ENCODE data around the gene SNRNP27.
A peak's percentile ranks its signal among the peaks of the same experiment; 100 is the strongest.

Gene SNRNP27

DNA sequence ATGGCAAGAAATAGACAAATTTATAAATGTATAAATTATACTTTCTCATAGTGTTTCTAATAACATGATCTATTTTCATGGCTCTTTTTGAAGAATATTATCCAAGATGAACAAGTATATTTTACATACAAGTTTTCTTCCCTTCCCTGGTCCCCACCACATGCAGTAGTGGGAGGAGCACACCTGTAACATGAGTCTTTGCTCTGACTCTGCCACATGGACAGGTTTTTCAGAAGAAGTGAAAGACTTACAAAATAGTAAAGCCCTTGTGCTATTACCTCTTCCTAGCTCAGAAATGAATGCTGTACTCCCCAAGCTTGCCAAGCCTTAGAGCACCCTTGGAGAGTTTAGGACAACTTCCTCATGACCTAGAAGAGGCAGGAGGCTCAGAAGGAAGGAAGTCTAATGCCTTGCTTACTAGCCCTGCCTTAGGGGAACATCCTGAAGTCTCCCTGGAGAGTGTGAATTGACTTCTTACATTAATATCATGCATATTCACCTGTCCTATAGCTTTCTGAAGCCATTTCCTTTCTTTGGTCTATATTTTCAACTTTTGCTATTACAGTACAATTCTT, 39.6 kb downstream of the SNRNP27 start:
- DNase-seq (ENCODE audit: low spot score), result no peak
- Mint-ChIP-seq H3K27me3 (ENCODE audit: low read depth) (no peaks in the 10 kb centered on the region), H3K27ac (no peak overlapping the region), H3K9me3 (no peaks in the 10 kb centered on the region), H3K4me3 (no peak overlapping the region), H3K36me3 (ENCODE audit: low read depth) (peaks cover 49% of the 10 kb centered on the region), H3K4me1 (ENCODE audit: low read depth) (peaks cover 22% of the 10 kb centered on the region)

DNA sequence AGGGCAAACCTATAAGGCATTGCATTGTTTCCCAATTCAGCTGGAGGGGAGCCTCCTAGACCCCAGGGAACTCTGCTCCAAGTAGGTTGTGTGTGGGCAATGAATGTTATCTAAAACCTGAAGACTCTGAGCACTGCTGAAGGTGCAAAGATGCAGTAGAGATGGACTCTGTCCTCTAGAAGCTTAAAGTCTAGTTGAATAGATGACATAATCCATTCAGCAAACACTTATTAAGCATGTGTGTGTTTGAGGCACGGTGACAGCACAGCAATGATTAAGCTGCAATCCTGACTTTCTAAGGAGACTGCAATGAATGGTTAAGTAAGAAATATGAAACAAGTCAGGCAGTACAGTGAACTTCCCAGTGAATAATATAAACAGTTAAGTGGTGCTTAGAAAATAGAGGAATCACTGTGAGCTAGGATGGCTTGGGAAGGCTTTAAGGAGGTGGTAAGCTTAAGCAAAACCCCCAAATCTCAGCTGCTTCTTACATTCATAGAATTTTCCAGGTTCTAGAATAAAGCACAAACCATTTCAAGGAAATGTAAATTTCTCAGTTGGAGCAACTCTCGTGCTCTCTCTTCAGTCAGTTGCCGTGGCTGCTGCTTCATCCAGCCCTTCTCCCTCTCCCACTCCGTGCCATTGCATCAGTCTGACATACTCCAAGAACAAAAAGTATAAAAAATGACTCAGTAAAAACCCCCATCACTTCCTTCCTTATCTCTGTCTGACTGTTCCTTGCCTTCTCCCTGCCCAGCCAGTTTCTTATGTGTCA, 40.3 kb downstream of the SNRNP27 start:
- Mint-ChIP-seq H3K27ac (no peak overlapping the region), H3K9me3 (no peaks in the 10 kb centered on the region), H3K4me1 (ENCODE audit: low read depth) (peaks cover 22% of the 10 kb centered on the region), H3K36me3 (ENCODE audit: low read depth) (peaks cover 52% of the 10 kb centered on the region), H3K4me3 (no peak overlapping the region), H3K27me3 (ENCODE audit: low read depth) (no peaks in the 10 kb centered on the region)
- no peak for DNase-seq (ENCODE audit: low spot score)

DNA sequence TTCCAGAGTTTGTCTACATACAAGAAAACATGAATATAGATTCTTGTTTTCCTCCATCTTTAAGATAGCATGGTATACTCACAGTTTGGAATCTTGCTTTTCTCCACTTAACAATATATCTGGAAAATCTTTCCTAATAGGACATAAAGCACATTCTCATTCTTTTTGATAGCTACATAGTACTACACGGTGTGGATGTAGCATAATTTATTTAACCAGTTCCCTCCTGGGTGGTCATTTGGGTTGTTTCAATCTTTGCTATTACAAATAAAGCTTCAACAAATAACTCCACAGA, 40.8 kb downstream of the SNRNP27 start:
- H3K36me3 Mint-ChIP-seq (ENCODE audit: low read depth), result peaks cover 53% of the 10 kb centered on the region
- no peak overlapping the region for H3K4me3 Mint-ChIP-seq
- no peak overlapping the region for H3K27ac Mint-ChIP-seq
- no peak for DNase-seq (ENCODE audit: low spot score)
- peaks cover 22% of the 10 kb centered on the region for H3K4me1 Mint-ChIP-seq (ENCODE audit: low read depth)
- H3K27me3 Mint-ChIP-seq (ENCODE audit: low read depth), result no peaks in the 10 kb centered on the region
- H3K9me3 Mint-ChIP-seq, result no peaks in the 10 kb centered on the region

DNA sequence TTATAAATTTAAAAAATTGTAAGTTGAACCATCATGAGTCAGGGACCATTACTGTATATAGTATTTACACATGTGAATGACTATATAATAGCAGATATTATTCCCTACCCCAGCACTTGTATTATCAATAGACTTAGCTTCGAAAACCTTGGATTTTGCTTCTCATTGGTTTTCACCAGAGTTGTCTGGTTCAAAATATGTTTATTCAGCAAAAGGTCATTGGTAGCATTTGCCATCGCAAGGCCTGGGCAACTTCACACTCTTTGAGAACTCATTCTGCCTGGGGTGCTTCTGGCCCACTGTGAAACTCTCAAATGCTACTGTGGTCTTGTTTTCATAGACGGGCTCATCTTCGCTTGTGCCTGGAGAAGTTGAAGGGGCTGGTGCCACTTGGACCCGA, 41.3 kb downstream of the SNRNP27 start:
- no peak overlapping the region for H3K27ac Mint-ChIP-seq
- peaks cover 22% of the 10 kb centered on the region for H3K4me1 Mint-ChIP-seq (ENCODE audit: low read depth)

DNA sequence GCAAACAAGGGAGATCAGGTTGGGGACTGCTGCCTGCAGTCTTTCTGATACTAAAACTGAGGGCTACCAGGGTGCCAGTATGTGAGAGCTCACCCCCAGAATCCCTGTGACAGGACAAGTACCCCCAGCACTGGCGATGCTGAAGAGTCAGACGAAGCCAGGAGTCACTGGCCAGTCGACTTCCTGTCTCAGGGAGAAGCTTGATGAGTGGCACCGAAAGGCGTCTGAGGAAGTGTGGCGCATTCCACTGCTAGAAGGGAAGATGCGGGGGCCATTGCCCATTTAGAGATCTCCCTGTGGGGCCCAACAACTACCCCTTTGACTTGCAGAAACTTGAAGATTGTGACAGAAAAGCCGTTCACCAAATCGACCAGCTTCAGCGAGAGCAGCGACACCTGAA, 43.1 kb downstream of the SNRNP27 start:
- Mint-ChIP-seq H3K27ac (no peak overlapping the region), H3K9me3 (no peaks in the 10 kb centered on the region), H3K4me1 (ENCODE audit: low read depth) (peaks cover 19% of the 10 kb centered on the region), H3K36me3 (ENCODE audit: low read depth) (peaks cover 73% of the 10 kb centered on the region), H3K27me3 (ENCODE audit: low read depth) (no peaks in the 10 kb centered on the region), H3K4me3 (no peak overlapping the region)
- DNase-seq (ENCODE audit: low spot score), result no peak

More for the DNA sequence above, 41.3 kb downstream of the SNRNP27 start:
- H3K4me3 Mint-ChIP-seq, result no peak overlapping the region
- no peak for DNase-seq (ENCODE audit: low spot score)
- no peaks in the 10 kb centered on the region for H3K27me3 Mint-ChIP-seq (ENCODE audit: low read depth)
- no peaks in the 10 kb centered on the region for H3K9me3 Mint-ChIP-seq
- peaks cover 58% of the 10 kb centered on the region for H3K36me3 Mint-ChIP-seq (ENCODE audit: low read depth)

DNA sequence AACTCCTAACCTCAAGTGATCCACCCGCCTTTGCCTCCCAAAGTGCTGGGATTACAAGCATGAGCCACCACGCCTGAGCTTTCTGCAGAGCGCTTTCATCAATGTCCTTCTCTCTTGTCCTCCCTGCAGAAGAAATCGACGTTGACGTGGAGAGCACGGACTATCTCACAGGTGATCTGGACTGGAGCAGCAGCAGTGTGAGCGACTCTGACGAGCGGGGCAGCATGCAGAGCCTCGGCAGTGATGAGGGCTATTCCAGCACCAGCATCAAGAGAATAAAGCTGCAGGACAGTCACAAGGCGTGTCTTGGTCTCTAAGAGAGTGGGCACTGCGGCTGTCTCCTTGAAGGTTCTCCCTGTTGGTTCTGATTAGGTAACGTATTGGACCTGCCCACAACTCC, 44.2 kb downstream of the SNRNP27 start:
- Mint-ChIP-seq H3K27me3 (ENCODE audit: low read depth) (no peaks in the 10 kb centered on the region), H3K9me3 (no peaks in the 10 kb centered on the region), H3K4me1 (ENCODE audit: low read depth) (peaks cover 13% of the 10 kb centered on the region), H3K4me3 (no peak overlapping the region), H3K36me3 (ENCODE audit: low read depth) (peaks cover 77% of the 10 kb centered on the region), H3K27ac (no peak overlapping the region)
- DNase-seq (ENCODE audit: low spot score), result no peak

DNA sequence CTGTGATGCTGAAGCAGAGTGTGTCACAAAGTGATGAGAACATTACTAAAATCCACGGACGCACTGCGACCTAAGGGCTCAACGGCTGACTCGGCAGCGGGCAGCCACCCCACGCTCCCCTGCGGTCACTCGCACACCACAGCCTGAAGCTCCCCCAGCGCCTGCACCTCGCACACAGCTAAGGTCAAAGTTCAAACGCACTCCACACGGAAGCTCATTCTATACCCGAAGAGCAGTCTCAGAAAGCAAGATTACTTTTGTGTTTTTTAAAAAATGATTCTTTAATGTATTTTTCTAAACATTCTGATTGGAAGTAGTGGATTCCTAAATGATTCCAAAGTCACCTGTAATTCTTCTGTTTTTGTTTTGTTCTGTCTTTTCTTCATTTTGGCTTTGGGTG, 46.0 kb downstream of the SNRNP27 start:
- H3K36me3 Mint-ChIP-seq (ENCODE audit: low read depth), result peaks cover 81% of the 10 kb centered on the region
- no peak overlapping the region for H3K4me3 Mint-ChIP-seq
- H3K27me3 Mint-ChIP-seq (ENCODE audit: low read depth), result no peaks in the 10 kb centered on the region
- no peaks in the 10 kb centered on the region for H3K9me3 Mint-ChIP-seq
- peaks cover 15% of the 10 kb centered on the region for H3K4me1 Mint-ChIP-seq (ENCODE audit: low read depth)
- no peak for DNase-seq (ENCODE audit: low spot score)
- no peak overlapping the region for H3K27ac Mint-ChIP-seq

DNA sequence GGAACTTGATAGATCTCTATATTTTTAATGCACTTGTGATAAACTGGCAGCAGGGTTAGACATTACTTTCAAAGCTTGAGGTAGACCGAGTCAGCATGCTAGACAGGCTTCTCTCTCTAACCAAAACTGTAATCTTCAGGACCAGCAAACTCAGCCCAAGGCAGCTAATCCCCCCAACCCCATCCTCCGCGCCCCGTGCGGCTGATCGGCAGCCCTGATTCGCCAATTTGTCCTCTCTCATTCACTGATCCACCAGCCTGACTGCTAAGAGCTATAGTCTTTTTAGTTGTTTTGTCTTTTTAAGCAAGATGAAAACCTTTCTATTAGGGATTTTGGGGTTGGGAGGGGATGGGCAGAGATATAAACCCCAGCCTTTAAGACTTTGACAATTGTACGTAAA, 46.9 kb downstream of the SNRNP27 start:
- no peak overlapping the region for H3K27ac Mint-ChIP-seq
- no peak for DNase-seq (ENCODE audit: low spot score)
- H3K4me3 Mint-ChIP-seq, result no peak overlapping the region
- H3K27me3 Mint-ChIP-seq (ENCODE audit: low read depth), result no peaks in the 10 kb centered on the region
- no peaks in the 10 kb centered on the region for H3K9me3 Mint-ChIP-seq
- H3K36me3 Mint-ChIP-seq (ENCODE audit: low read depth), result peaks cover 77% of the 10 kb centered on the region
- H3K4me1 Mint-ChIP-seq (ENCODE audit: low read depth), result peaks cover 23% of the 10 kb centered on the region

DNA sequence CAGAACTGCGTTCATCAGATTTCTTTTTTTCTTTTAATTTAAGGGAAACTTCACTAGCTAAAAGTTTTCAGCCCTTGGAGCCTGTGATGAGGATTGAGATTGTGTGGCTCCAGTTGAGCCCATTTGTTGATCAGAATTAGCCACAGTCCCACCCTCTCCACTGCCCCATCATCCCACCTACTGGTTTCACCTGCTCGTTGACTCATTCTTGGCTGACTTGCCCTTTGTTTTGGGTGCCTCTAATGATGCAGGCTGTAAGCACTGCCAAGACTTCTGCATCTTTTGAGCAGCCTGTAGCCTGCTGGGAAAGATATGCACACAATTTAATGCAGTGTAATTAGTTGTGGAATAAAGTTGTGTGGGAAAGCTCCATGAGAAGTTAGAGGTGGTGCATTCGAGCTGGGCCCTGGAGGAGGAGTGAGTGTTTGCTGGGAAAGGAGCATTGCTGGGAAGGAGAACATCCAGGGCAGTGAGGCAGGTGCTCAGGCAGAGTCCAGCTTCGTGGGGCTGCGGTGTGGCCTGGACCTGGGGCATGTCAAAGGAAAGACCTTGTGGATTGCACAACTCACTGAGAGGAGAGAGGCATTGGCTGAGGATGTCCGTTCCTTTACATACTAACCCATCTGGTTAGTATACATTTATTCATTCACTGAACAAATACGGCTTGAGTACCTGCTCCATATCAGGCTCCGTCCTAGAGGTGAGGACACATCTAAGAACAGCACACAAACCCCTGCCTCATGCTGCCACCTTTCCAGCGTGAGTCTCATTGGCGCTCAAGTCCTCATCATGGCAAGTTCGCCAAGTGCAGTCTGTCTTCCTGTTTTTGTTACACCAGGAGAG, 49.5 kb downstream of the SNRNP27 start:
- peaks cover 42% of the 10 kb centered on the region for H3K4me1 Mint-ChIP-seq (ENCODE audit: low read depth)
- H3K27me3 Mint-ChIP-seq (ENCODE audit: low read depth), result no peaks in the 10 kb centered on the region
- no peak for DNase-seq (ENCODE audit: low spot score)
- H3K36me3 Mint-ChIP-seq (ENCODE audit: low read depth), result peaks cover 58% of the 10 kb centered on the region
- no peak overlapping the region for H3K4me3 Mint-ChIP-seq
- H3K9me3 Mint-ChIP-seq, result no peaks in the 10 kb centered on the region
- H3K27ac Mint-ChIP-seq, result peak overlapping the region; percentile 55

DNA sequence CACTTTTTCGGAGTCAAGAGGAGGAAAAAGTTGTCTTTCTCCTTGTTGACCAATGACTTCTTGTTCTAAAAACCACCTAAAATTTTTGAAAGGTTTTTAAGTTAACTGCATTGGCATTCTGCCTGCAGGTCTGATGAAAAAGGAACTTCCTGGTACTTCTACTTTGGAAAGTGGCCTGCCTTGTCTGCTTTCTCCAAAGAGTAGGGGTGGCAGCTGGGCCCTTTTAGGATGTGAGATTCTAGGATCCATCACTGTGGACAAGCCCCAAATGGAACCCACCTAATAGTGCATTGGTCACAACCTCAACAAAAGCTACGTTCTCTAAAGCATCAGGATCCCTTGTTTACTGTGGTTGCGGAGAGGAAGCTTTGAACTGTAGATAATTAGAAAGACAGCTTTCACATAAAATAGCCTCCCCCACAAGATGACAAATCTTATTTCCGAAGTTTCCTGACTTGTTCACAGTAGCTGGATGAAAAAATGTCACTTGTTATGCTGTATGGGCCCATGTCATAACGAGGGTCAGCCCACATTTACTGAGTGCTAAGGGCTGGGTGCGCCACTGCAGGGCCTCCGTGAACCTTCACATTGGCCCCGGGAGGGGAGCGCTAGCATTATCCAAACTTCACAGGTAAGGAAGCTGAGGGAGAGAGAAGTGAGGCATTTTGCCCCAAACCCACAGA, 50.2 kb downstream of the SNRNP27 start:
- Mint-ChIP-seq H3K4me3 (no peak overlapping the region), H3K27me3 (ENCODE audit: low read depth) (no peaks in the 10 kb centered on the region), H3K4me1 (ENCODE audit: low read depth) (peaks cover 43% of the 10 kb centered on the region), H3K27ac (no peak overlapping the region), H3K9me3 (no peaks in the 10 kb centered on the region), H3K36me3 (ENCODE audit: low read depth) (peaks cover 51% of the 10 kb centered on the region)
- no peak for DNase-seq (ENCODE audit: low spot score)

DNA sequence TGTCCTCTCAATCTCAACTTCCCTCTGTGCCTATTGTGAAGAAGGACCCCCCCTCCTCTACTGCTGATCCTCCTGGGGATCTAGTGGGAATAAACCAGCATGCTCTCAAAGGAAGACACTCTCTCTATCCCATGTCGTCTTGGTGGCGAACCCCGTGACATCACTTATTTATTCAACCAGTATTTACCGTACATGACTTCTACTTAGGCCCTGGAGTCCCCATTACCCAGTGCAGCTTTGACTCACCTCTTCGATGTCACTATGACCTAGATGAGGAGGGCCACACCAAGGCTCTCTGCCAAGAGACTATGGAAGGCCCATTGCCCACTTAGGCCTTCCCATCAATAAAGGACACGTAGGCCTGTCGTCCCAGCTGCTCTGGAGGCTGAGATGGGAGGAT, 51.0 kb downstream of the SNRNP27 start:
- Mint-ChIP-seq H3K27ac (peak overlapping the region; percentile 43), H3K4me1 (ENCODE audit: low read depth) (peaks cover 44% of the 10 kb centered on the region)

DNA sequence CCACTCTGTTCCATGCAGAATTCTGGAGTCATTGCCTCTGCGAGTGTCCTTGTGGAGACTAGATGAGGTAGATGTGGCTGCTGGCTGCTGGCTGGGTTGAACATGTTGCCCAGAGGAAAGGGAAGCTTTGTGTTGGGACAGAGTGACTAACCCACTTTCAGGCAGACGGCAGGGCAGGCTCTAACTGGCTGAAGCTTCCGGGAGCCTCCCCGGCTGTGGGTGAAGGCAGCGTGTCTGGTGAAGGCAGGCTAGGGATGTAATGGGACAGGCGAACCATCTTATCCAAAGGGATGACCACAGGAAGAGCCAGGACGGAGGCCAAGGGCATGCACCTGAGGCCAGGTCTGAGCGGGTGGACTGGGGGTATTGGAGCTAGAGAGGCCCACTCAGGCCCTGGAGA, 51.7 kb downstream of the SNRNP27 start:
- no peak for DNase-seq (ENCODE audit: low spot score)
- peak overlapping the region; percentile 90 for H3K27ac Mint-ChIP-seq

More for the DNA sequence above, 51.0 kb downstream of the SNRNP27 start:
- no peaks in the 10 kb centered on the region for H3K27me3 Mint-ChIP-seq (ENCODE audit: low read depth)
- no peak for DNase-seq (ENCODE audit: low spot score)
- H3K4me3 Mint-ChIP-seq, result no peak overlapping the region
- no peaks in the 10 kb centered on the region for H3K9me3 Mint-ChIP-seq
- H3K36me3 Mint-ChIP-seq (ENCODE audit: low read depth), result peaks cover 44% of the 10 kb centered on the region

DNA sequence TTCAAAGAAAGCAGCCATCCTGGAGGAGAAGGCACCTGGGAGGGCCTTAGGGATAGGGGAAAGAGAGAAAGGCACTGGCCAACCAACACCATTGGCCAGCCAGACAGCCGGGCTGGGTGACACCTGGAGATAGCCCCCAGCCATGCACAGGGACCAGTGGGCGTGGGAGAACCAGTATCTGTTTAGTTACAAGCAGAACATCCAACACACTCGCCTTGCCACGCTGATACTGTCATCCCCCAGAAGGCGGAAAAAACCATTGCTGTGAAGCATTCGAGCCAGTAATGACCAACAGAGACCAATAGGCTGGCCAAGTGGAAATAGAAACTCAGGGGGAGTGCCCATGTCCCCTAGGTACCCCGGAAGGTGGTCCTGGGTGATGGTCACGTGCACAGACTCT, 52.2 kb downstream of the SNRNP27 start:
- peak overlapping the region; percentile 90 for H3K27ac Mint-ChIP-seq
- H3K9me3 Mint-ChIP-seq, result no peaks in the 10 kb centered on the region
- DNase-seq (ENCODE audit: low spot score), result no peak
- H3K36me3 Mint-ChIP-seq (ENCODE audit: low read depth), result peaks cover 33% of the 10 kb centered on the region
- H3K4me1 Mint-ChIP-seq (ENCODE audit: low read depth), result peaks cover 44% of the 10 kb centered on the region
- H3K27me3 Mint-ChIP-seq (ENCODE audit: low read depth), result no peaks in the 10 kb centered on the region
- H3K4me3 Mint-ChIP-seq, result peak overlapping the region; percentile 62

More for the DNA sequence above, 51.7 kb downstream of the SNRNP27 start:
- H3K36me3 Mint-ChIP-seq (ENCODE audit: low read depth), result peaks cover 37% of the 10 kb centered on the region
- H3K27me3 Mint-ChIP-seq (ENCODE audit: low read depth), result no peaks in the 10 kb centered on the region
- H3K4me3 Mint-ChIP-seq, result peak overlapping the region; percentile 62
- peaks cover 44% of the 10 kb centered on the region for H3K4me1 Mint-ChIP-seq (ENCODE audit: low read depth)
- no peaks in the 10 kb centered on the region for H3K9me3 Mint-ChIP-seq

Measured in T-helper 2 cell treated with Interferon-gamma antibody and Interleukin-4, amounts not matched to agents 5 μg/mL and 100 μg/mL, for 36 hours (primary cell).